Right atrium auricular region (tissue), 2 donors: ENCODE measurements around the gene SMIM32. TPM values are rescaled to one million over a fixed set of nuclear protein-coding genes. Genes with fewer than 3 reads are reported as not detected.

ENCODE experiments used
- DNase-seq: peaks from one replicate; pipeline ENCODE4 v3.0.0-alpha.2; 2019; ENCODE audit warnings: low spot score
- H3K27ac ChIP-seq, 2 donors: fragments of 200-600 bp; sonication (generic); 1 replicate in 1 of 2; 2 replicates in 1 of 2; pipeline ENCODE4 v1.5.1; 2016 to 2019
- H3K27me3 ChIP-seq, 2 donors: fragments of 200-600 bp; sonication (generic); one replicate each; pipeline versions ENCODE4 v1.5.1 to v1.6.0; 2017 to 2019
- H3K36me3 ChIP-seq: fragments of 200-600 bp; sonication (generic); one replicate; pipeline ENCODE4 v1.5.1; 2016
- H3K4me1 ChIP-seq, 2 donors: fragments of 200-600 bp; sonication (generic); one replicate each; pipeline versions ENCODE4 v1.5.1 to v1.6.0; 2017 to 2019
- H3K4me3 ChIP-seq, 2 donors: fragments of 200-600 bp; sonication (generic); 1 replicate in 1 of 2; 2 replicates in 1 of 2; pipeline ENCODE4 v1.5.1; 2017 to 2019; ENCODE audit warnings: mild to moderate bottlenecking in 1 of 2, moderate library complexity in 1 of 2
- H3K9me3 ChIP-seq, 2 donors: fragments of 200-600 bp; sonication (generic); one replicate each; pipeline ENCODE4 v1.5.1; 2019
- total RNA-seq, 2 donors: library from RNA; depleted of rRNA; stranded (reverse); fragments of >200 nt; gene quantifications; one replicate each; pipeline ENCODE4 v1.1.0, GENCODE V29; 2016
- TF ChIP-seq, protein P1 (sequence below), 2 donors: fragments of 200-600 bp; sonication (generic); IDR thresholded peaks; one replicate each; pipeline ENCODE4 v1.5.1; 2019; ENCODE audit warnings: antibody characterized with exemption in 2 of 2

SMIM32 gene
- total RNA-seq, 2 donors from 2014 or later = not detected

GRCh38 chr5:136207631-136208030 lies 14.7 kb upstream of the SMIM32 start:
- H3K4me1 ChIP-seq = no peaks in the 10 kb centered on the region
- no peaks in the 10 kb centered on the region for H3K36me3 ChIP-seq
- no peak overlapping the region for H3K27ac ChIP-seq
- no peak overlapping the region for H3K4me3 ChIP-seq
- TF ChIP-seq, protein P1, sequence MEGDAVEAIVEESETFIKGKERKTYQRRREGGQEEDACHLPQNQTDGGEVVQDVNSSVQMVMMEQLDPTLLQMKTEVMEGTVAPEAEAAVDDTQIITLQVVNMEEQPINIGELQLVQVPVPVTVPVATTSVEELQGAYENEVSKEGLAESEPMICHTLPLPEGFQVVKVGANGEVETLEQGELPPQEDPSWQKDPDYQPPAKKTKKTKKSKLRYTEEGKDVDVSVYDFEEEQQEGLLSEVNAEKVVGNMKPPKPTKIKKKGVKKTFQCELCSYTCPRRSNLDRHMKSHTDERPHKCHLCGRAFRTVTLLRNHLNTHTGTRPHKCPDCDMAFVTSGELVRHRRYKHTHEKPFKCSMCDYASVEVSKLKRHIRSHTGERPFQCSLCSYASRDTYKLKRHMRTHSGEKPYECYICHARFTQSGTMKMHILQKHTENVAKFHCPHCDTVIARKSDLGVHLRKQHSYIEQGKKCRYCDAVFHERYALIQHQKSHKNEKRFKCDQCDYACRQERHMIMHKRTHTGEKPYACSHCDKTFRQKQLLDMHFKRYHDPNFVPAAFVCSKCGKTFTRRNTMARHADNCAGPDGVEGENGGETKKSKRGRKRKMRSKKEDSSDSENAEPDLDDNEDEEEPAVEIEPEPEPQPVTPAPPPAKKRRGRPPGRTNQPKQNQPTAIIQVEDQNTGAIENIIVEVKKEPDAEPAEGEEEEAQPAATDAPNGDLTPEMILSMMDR (IDR thresholded peaks at IDR 0.05) = no peak
- no peak for DNase-seq
- no peaks in the 10 kb centered on the region for H3K27me3 ChIP-seq
- peaks cover 0 to 11% of the 10 kb centered on the region in 2 donors for H3K9me3 ChIP-seq

DNA sequence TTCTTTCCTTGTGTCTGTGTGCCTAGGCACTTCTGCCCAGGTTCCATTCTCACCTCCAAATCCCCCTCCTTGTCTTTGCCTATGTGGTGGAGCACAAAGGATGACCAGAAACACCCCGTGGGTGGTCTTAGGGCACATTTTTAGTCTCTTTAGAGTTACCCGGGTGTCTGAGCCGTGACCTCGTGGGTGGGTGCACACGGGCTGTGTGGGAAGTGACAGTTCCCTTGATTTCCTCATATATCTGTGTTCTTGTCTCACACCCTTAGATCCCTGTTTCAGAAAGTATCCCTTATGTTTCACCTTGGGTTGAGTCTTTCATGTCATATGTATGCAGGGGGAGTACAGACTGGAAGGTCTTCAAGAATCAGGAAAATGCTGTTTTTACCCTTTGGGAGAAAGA lies 13.4 kb upstream of the SMIM32 start:
- peaks cover 0 to 11% of the 10 kb centered on the region in 2 donors for H3K9me3 ChIP-seq
- H3K27me3 ChIP-seq = no peaks in the 10 kb centered on the region
- no peak overlapping the region for H3K27ac ChIP-seq
- H3K4me3 ChIP-seq = no peak overlapping the region
- H3K4me1 ChIP-seq = no peaks in the 10 kb centered on the region
- no peaks in the 10 kb centered on the region for H3K36me3 ChIP-seq
- TF ChIP-seq, protein P1 (IDR thresholded peaks at IDR 0.05) = no peak
- DNase-seq = no peak

DNA sequence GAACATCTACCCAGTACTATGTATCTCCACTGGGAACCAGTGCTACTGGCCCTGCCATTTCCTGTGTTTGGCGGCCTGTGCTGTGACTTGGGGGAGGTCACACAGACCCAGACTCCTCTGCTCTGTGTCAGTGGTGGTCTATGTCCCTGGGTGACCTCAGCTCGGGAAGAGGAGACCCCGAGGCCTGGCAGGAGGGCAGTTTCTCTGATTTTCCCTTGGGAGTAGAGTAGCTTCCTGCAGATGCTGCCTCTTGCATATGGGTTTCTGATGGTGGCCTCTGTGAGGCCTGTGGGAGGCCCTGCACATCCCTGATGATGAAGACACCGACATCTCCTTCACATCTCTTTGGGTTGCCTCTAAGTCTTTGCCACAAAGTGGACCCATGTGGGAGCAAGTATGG lies 13.0 kb upstream of the SMIM32 start:
- Histone ChIP-seq H3K4me1 (no peaks in the 10 kb centered on the region), H3K36me3 (no peaks in the 10 kb centered on the region), H3K27ac (no peak overlapping the region), H3K27me3 (no peaks in the 10 kb centered on the region), H3K4me3 (no peak overlapping the region), H3K9me3 (peaks cover 0 to 11% of the 10 kb centered on the region in 2 donors)
- TF ChIP-seq, protein P1 (IDR thresholded peaks at IDR 0.05) = no peak
- DNase-seq = no peak

- TF ChIP-seq, protein P1 (IDR thresholded peaks at IDR 0.05) = no peak
- Histone ChIP-seq H3K9me3 (peaks cover 0 to 11% of the 10 kb centered on the region in 2 donors), H3K27ac (no peak overlapping the region), H3K4me3 (no peak overlapping the region), H3K4me1 (no peaks in the 10 kb centered on the region), H3K36me3 (no peaks in the 10 kb centered on the region), H3K27me3 (no peaks in the 10 kb centered on the region)
- no peak for DNase-seq
Measured at GRCh38 chr5:136205061-136205702, 12.2 kb upstream of the SMIM32 start.

DNA sequence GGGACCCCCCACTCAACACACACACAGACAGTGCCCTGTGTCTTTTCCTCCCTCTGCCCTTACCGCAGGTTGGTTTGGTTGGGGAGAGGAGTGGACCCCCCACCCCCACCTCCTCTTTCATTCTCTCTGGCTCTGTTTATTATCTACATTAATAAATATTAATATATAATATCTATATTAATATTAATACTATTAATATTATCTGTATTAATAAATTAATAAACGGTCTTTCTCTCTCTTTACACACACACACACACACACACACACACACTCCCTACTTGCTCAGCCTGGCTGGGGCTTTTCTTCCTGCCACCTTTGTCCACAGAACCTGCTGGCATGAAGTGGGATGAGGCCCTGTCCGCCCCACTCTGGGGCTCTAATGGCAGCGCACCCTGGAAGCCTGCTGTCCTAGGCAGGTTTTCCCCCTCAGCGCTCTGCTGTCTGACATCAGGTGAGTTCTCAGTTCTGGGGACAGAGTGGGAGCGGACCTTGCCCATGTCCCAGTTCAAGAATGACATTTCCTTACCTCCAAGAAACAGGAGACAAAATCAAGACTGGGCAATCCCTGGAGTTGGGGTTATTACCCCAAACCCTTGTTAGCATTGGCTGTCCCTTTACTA lies 10.5 kb upstream of the SMIM32 start:
- Histone ChIP-seq H3K4me3 (no peak overlapping the region), H3K27me3 (no peaks in the 10 kb centered on the region), H3K27ac (no peak overlapping the region), H3K9me3 (peaks cover 0 to 11% of the 10 kb centered on the region in 2 donors), H3K36me3 (no peaks in the 10 kb centered on the region), H3K4me1 (no peaks in the 10 kb centered on the region)
- TF ChIP-seq, protein P1 (IDR thresholded peaks at IDR 0.05) = no peak
- no peak for DNase-seq
